NCI-H524 (cell line): ENCODE data around the gene SMOC2.
"Not testable (repeated sequence)": the region's sequence is repeated elsewhere in the genome, so short reads cannot be mapped to it uniquely, and the experiment has no call there.

Experiments
- DNase-seq, 2 experiments: peaks; one replicate each; lab custom pipeline; 2025; lab: John Stamatoyannopoulos, UW

Gene SMOC2

DNA sequence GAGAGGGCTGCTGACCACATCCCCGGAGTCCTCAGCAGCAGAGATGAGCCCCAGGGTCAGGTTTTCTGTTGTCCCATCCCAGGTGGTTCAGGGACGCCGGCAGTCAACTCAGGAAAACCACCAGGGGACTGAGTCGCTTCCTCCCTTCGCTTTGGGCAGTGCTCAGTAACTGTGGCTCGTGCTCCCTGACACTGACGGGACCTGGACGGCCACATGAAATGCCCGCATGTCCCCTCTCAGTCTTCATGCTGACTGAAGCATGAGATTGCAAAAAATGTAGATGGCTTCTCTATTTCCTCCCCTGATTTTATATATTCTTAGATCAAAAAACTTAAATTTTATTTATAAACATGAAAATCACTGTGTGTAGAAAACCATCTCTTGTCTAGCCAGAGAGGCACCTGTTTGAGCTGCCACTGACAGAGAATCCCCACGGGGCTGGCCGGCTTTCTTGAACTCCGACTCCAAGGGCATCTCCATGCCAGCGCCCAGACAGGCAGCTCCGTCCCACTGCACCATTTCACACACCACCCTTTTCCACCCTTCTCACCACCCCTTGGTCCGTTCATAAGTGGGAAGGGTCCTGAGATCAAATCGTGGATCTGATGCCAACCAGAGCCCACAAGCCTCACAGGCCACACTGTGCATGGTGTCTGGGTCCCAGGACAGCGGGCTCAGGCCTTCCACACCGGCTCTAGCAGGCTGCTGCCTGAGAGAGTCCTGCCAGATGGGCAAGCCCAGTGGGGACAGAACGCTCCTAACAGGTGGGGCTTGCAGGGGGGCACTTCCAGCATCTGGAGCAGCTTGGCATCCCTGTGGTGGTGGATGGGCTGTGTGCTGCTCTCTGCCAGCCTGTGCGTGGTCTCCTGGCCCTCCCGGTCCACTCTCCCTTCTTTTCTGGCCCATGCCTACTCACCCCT, 98.2 kb downstream of the SMOC2 start:
- peak; percentile 24 to 82 for DNase-seq

DNA sequence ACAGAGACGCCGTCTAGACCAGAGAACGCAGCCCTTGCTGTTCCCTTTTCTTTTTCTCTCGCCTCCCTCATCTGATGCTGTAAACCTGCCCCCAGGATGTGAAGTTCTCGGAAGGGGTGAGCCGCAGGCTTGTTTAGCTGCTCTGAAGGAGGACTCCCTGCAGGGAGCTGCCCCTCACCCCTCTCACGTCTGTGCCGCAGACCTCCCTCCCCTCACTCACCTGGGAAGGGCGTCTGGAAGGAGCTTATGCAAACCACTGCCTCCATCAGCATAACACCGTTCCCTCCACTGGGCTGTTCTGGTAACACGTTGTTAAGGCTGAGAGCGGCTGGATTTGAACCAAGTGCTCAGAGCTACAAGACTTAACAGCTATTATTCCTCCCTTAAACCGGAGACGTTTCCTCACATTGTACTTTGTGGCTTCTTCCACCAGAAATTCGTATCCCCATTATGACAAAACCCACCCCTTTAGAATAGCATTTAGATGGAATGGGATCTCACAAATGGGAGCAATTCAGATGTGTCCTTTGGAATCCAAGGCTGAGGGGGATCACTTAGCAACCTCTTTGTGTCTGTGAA, 99.8 kb downstream of the SMOC2 start:
- no peak for DNase-seq

DNA sequence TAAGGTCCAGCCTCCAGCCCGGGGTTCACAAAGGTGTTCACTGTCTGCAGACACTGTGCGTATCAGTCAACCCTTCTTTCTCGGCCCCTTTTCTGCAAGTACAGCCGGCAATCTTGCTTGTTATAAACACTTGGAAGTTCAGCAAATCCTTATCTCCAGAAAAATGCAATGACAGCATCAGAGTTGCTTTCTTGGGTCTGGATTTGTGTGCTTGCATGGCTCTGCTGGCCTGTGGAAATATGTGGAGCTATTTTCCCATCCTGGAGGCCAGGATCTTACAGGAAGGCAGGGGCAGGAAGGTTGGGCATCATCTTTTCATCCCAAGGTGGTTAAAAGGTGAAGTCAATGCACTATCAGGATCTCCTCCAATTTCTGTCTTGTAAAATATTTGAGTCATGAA, 100.3 kb downstream of the SMOC2 start:
- DNase-seq = no peak

DNA sequence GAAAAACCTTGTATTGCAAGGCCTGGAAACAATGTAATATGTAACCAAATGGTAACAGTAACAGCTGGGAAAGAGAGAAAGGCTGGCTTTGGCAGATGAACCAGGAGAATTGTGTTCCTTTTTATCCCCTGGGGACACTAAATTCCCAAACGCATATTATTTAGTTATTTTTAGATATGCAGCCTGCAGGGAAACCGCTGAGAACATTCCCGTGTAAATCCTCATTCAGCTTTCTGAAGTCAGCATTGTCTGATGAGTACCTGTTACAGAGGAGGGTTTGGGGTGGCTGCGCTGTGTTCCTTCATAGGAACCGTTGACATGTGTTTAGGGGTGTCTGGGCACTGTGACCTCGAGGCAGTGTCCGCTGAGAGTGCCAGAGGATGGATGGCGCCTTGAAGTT, 101.3 kb downstream of the SMOC2 start:
- peak in 1 of 2 experiments; percentile 15 for DNase-seq

DNA sequence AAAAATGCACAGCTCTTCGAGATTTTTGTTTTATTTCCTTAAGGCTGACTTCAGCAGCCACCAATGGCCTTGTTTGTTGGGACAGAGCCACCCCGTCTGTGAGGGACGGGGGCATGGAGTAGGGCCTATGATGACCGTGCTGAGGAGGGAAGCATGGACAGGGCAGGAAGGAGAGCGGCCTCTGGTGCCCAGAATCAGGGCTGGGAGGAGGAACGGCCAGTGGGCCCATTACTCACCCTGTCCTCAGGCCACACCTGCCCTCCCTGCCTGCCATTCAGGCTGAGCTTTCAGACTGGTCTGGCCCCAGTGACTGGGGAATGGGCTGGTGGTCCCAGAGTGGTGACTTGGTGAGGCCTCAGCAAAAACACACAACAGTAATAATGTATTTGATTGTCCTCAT, 104.4 kb downstream of the SMOC2 start:
- no peak for DNase-seq

DNA sequence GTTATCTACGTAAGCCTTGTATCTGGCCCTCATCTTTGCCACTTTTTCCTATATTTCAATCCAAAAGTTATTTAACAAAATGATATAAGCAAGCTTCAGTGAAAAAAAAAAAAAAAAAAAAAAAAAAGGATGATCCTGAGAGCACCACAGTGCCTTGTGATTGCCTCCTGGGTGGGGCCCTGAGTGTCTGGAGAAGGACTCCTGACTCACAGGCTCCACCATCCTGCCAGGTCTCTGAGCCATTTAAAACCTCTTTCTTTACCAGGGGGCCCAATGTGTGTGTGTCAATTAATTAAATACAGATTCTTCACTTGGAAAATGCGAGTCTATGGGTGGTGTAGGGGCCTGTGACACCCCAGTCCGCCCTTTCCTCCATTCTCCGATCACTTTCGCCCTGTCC, 105.2 kb downstream of the SMOC2 start:
- no peak for DNase-seq

DNA sequence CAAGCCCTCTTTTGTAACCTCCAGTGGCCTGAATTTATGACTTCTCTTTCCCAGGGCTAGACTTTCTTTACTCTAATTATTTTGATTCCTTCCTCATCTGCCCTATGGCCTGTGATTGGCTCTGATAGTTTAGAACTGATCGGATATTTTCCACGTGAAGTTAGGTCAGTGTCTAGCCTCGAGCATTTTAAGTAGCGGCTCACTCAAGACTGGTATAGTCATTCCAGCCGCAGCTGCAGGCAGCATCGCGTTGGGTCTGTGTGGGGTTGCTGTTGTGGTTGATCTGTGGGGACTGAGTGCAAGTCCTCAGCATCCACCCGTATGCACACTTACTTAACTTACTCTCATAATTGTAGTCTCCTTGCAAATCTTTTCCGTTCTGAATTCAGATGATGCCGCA, 105.7 kb downstream of the SMOC2 start:
- DNase-seq = no peak

DNA sequence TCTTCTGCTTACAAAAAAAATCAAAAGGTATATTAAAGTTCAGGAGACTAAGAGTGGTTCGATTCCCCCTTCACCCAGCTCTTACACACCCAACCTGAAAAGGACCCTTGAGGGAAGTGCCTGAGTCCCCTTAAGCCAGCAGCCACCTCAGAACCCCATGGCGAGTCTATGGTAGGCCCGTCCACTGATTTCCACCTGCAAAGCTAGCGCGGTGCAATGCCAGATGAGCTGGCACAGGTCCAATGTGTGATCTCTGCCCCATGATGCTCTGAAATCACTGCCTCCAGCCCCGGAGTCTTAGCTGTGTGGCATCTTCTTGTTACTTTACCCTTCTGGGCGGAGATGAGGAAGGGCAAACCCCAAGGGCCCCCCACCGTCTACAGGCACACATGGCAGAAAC, 109.3 kb downstream of the SMOC2 start:
- no peak for DNase-seq

DNA sequence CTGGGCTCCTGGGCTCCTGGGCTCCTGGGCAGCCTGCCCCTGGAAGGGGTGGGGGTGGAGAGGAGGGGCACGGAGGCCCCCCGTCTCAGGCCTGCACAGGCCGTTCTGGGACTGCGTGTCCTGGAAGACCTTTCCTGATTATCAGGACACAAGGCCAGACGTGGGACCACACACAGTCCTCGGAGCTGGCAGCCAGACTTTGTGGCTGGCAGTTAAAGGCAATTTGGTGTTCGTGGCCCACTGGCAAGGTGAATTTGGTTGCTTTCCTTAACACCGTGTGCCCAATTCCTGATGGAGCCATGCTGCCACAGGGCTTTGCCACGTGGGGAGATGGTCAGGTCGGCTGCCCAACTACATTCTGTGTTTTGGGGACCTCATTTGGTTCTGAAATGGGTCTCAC, 113.5 kb downstream of the SMOC2 start:
- DNase-seq = no peak

DNA sequence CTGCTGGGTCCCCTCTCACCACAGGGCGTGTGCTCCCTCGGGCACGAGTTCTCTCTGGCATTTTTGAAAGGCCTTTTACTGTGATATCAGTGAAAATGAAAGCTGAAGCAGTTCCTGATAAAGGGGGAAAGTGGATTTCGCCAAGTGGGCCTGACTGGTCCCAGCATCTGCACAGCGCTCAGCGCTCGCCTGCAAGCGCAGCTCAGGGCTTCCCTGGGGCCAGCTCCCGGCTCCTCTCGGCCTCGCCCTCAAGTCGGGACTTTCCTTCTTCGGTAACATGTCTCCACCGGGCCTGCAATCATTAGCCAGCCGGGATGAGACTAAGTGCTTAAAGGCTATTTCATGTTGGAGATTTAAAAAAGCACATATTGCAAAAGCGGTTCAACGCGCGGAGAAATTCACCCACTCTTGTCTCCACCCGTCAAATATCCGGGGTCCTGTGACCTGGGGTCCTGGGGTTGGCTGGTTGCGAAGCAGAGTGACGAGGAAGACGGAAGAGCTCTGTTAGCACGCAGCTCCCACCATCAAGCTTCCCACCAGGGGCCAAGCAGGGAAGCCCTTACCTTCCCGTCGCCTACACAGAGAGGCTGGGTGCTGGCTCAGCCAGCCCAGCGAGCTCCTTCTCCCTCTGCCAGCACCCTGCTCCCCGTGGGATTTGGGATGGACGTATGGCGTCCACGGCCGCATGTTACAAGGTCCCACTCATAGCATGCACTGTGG, 114.1 kb downstream of the SMOC2 start:
- no peak for DNase-seq

DNA sequence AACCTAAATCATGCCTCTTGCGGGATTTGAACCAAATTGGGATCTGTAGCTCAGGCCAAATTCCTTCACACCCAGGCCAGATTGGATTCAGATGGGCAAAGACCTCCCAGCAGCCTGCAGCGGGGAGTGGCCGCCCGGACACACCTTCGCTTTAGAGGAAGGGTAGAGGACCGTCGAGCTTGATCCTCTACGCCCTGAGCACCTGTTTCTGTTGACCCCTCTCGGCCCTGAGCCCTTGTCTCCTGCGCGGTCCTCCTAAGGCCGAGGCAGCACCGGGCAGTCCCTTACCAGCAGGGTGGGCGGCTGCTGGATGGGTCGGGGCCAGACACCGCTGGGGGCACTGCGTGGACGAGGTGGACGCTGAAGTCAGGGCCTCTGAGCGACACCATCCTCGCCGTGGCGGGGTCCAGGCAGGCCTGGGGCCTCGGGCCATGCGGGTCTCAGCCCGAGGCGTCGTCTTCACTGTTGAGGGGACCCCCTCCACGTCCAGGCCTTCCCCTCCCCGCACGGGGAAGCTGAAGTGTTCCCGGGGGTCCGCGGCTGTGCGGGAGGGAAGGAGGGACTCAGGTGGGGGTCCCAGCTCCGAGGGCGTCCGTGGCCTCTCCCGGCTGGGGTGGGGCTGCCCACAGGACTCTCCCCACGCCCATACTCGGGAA, 114.8 kb downstream of the SMOC2 start:
- no peak for DNase-seq

DNA sequence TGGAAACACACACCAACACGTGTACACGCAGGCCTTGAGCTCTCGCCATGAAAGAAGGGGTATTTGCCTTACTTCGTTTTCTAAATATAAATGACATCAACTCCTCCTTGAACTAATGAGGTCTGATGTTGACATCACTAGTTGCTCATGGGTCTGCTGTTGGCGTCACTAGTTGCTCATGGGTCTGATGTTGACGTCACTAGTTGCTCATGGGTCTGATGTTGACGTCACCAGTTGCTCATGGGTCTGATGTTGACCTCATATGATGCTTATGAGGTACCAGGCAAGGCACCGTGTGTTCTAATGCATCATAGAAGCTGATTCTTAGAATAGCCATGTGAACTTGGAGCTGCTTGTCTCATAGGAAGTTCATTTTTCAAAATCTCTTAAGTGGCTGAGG, 116.5 kb downstream of the SMOC2 start:
- no peak for DNase-seq

DNA sequence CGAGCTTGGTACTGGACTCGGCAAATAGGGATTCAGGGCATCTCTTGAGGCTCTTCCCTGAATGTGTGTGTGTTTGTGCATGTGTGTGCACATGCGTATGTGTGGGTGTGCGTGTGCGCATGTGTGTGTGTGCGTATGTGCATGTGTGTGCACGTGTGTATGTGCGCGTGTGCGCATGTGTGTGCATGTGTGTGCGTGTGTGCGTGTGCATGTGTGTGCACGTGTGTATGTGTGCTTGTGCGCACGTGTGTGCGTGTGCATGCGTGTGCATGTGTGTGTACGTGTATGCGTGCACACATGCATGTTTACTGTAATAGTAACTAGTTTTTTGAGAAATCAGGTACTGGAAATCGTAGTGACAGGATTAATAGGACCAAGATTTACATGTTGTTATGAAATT, 117.7 kb downstream of the SMOC2 start:
- no peak for DNase-seq

DNA sequence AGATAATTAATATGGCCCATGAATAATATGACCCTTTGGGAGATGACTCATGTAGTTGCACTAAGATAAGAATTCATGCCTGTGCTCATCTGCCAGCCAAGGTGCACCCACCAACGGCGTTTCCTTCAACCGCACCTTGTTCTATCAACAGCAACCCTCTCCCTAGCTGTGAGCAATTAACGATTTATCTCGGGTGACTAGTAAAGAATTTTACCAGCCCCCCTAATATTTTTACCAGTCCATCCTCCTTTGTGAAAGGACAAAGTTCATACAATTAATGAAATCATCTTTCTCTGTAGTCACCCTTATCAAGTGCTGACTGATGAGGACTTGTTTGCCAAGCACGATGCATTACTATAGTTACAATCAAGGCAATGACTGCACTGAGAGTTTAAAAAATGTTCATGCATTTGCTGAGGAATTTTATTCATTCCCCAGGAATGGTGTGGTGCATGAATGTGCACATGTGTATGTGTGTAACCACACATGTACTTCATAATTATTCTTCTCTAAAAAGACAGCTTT, 118.7 kb downstream of the SMOC2 start:
- DNase-seq = no peak

DNA sequence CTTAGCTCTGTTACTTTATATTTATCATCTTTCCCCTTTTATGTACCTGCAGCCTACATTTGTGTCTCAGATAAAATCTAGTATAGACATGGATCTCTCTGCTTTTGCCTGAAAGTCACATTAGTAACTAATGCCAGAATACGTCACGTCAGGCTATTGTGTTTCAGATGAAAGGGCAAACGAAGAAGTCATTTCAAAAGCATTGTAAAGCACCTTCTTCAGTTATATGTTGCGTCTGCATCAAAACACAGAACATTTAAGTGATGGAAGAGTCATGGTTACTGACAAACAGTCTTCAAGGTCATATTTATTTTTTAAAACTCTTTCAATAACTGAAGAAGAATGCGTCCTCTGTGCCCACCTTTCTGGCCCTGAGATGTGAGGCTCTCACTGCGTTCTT, 119.1 kb downstream of the SMOC2 start:
- DNase-seq = no peak

DNA sequence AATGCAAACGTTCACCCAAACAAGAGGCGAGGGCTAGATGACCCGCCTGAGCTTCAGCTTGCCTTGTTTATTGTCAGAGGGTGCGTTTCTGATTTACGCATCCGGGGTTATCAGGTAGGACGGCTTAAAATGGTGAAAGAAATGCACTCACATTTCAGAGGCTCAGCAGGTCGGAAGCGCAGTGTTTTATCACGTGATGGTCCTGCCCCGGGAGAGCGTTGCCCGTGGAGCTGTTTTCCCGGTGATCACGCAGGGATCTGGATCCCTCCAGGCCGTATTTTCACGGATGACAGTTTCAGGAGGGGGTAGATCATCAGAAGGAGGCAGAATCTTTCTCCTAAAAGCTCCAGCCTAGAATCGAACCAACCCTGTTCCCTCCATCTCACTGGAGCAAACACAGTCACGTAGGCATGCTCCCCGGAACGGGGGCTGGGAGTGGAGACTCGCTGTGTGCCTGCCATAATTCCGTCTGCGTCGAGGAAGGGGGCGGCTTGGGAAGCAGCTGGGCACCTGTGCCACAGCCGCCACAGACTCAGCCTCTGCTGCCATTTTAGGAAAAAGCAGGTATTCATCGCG, 121.7 kb downstream of the SMOC2 start:
- DNase-seq = no peak

DNA sequence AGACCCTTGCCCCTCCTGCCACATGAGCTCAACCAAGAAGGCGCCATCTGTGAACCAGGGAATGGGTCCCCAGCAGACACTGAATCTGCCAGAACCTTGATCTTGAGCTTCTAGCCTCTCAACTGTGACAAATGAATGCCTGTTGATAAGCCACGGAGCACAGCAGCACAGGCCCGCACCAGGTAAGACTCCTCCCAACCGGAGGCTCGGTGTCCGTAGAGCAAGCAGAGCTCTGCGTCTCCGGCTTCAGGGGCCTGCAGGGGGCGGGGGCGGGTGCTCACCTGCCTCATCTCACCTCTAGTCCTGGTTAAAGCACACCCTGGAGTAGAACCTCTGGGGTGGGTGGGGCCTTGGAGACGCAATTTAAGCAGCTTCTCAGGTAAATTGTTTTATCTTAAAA, 122.7 kb downstream of the SMOC2 start:
- DNase-seq = no peak

DNA sequence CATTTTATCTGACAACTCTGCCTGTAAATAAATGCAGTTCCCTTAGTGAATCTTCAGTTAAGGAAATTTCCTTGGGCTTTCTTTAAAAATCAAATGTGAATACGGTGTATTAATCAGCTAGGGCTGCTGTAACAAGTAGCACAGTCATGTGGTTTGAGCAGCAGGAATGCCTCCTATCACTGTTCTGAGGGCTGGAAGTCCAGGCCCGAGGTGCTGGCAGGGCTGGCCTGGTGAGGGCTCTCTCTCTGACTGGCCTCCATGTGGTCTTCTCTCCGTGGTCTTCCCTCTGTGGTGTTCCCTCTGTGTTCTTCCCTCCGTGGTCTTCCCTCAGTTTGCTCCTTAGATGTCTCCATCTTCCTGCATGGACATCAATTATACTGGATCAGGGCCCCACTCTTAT, 124.1 kb downstream of the SMOC2 start:
- DNase-seq = no peak

DNA sequence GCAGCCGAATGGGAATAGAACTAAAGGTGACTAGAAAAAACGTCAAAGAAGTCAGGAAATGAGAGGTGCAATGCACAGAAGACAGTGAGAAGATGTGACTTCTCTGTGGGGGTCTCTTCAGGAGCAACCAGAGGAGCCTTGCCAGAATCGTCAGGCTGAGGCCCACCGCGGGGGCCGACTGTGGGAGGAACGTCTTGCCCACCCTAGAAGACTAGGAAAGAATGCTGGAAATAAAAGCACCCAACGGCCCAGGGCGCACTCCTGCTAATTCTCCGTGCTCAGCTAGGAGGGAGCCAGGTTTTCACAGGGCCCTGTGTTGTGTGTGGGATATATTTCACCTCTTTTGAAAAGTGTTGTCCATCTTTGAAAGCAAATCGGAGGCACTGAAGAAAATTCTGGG, 129.2 kb downstream of the SMOC2 start:
- DNase-seq = no peak

DNA sequence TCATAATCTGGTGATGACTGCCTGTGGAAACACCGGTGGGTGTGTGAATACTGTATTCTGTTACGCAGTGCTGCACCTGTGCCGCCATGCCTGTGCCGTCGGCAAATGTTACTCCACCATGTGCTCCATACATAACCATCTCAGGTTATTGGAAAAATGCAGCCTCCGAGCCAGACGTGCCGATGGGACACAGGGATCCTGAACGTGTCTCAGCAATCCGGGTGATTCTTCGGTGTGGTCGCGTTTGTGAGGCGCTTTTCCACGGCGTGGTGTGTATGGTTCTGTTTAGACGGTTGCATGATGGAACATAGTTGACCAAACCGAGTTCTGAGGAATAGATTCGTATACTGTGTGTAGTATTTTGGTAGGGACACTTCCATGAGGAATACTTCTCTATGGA, 130.3 kb downstream of the SMOC2 start:
- no peak for DNase-seq

DNA sequence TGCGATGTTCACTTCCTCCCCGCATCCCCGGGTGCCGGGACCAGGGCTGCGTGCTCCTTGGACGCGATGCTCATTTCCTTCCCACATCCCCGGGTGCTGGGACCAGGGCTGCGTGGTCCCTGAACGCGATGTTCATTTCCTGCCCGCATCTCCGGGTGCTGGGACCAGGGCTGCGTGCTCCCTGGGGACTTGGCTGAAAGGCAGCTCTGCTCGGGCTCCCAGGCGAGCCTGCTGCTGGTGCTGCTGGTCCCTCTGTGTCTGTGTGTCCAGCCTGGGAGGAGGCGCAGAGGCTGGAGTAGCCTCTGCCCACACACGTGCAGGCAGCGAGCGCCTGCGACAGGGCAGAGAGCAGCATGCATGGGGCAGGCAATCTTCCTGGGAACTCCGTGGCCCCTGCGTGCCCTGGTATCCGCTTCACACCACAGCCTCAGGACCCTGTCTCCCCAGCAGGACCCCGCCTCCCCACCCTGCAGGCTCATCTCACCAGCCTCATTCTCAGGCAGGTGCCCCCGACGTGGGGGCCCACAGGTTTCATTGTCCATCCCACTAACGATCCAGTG, 132.4 kb downstream of the SMOC2 start:
- DNase-seq = not testable (repeated sequence)
